HK-2 (cell line): ENCODE results near the gene SLC8A1.

Experiments used
- DNase-seq: peaks from one replicate; pipeline ENCODE4 v3.0.0-alpha.2; 2018; ENCODE audit not compliant: unreplicated experiment

SLC8A1 gene

GRCh38 chr2:40458271-40458794 is 6.4 kb upstream of the SLC8A1 start:
- no peak for DNase-seq

- DNase-seq: no peak
These were observed 5.9 kb upstream of the SLC8A1 start for GRCh38 chr2:40457837-40458236.

DNA sequence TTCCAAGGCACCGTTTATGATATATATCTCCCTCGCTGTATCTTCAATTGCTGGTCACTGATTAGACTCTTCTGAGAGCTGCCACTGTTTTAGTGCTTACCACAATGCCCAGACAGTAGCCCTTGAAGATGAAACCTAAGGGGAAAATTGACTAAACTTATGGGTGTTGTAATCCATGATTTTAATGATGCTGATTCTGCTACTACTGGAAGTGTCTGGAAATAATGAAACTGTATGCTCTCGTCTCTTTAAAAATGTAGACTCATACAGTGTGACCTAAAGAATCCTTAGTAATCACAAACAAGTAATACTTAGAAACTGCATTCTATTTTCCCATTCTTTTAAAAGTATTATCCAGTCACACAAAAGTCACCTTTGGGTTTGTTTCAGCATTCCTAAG is 5.5 kb upstream of the SLC8A1 start:
- no peak for DNase-seq

DNA sequence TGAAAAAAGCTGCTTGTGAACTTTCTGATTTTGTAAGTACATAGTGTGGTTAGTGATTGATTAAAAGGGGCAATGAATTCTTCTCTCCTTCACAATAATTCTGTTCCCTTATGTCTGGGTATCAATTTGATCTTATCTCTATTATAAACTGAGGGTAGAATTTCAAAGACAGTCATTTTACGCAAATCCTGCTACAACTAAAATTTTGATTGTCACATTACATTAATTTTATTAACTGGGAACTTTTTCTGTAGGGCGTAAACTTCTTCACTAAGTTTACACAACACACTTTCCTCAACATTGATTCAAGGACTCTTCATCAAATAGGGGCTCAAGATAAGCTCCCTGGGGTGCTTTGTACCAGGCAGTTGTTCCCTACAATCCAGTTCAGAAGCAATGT is 5.0 kb upstream of the SLC8A1 start:
- DNase-seq: no peak

GRCh38 chr2:40455661-40456060 is 3.8 kb upstream of the SLC8A1 start:
- peak; percentile 31 for DNase-seq

GRCh38 chr2:40454321-40454720 is 2.4 kb upstream of the SLC8A1 start:
- DNase-seq: no peak

DNA sequence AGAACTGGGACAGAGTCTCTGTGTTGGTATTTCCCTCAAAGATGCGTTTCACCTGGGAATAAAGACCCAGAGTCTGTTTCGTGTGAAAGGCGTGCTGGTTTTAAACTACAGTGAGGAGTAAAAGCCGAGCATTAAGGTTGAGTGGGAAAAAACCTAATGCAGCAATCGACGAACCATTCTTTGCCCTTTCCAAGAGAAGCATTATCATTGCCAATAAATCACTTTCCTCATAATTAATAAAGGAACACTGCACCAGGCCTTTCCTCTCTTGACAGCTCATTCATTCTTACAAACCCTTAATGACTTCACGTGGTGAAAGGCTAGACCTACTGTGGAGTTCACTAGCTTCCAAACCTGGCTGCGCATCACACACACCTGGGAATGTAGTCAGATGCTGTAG is 896 bp upstream of the SLC8A1 start:
- DNase-seq: no peak

- DNase-seq: no peak
These were observed 977 bp downstream of the SLC8A1 start for GRCh38 chr2:40450796-40451430.

DNA sequence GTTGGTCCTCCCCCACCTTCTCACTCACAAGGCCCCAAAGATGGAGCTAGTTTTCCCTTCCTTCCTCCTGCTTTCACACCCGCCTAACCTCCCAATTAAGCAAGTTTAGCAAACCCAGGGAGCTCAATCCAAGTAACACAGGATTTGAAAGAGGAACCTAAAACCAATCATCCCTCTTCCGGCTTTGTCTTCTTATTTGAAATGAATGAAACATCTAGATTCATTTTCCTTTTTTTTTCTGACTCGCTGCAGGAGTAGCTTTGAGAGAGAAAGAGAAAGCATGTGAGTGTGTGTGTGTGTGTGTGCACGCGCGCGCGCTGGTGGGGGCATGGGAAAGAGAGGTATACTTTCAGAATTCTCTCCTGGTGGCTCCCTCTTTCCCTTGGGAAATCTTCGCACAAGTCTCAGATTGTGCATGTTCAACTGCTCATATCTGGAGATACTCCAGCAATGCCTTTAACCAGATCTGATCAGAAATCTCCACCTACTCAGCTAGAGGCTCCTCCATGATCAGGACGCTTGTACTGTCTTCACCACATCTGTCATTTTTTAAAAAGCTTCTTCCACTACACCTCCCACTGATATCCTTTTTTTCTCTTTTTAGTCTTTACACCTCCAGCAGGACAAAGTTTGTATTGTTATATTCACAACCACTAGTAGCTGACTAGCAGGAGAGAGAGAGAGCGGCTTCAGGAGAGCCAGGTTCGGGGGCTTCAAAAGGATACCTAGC is 1.7 kb downstream of the SLC8A1 start:
- DNase-seq: no peak

DNA sequence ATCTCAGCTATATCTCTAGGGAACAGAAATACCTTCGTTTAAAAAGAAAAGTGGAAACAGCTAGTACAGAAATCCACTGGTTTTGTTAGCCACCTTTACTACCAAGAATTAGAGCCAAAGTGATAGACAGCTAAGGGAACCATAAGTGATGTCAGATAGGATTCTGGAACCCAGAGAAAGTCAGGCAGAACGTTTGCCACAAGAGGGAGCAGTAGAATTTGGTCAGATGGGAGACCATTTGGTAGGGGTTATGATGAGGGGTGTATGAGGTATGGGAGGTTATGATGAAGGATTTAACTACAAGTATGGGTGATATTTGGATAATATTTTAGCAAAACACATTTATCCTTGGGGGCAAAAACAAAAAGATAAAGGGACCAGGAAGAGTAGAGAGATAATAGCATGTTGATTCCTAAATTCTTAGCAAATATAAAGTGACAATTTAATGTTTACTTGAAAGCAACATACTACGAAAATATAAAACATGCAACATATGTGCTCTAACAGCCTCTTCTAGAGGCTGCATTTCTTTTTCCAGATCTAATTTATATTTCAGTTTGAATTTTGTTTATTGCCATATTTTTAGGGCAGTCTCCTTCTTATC is 3.3 kb downstream of the SLC8A1 start:
- DNase-seq: no peak

- no peak for DNase-seq
These were observed 6.4 kb downstream of the SLC8A1 start for GRCh38 chr2:40445467-40445866.

DNA sequence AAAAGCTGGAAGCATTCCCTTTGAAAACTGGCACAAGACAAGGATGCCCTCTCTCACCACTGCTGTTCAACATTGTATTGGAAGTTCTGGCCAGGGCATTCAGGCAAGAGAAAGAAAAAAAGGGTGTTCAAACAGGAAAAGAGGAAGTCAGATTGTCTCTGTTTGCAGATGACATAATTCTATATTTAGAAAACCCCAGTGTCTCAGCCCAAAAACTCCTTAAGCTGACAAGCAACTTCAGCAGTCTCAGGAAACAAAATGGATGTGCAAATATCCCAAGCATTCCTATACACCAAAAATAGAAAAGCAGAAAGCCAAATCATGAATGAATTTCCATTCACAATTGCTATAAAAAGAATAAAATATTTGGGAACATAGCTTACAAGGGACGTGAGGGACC is 11.1 kb downstream of the SLC8A1 start:
- DNase-seq: no peak

DNA sequence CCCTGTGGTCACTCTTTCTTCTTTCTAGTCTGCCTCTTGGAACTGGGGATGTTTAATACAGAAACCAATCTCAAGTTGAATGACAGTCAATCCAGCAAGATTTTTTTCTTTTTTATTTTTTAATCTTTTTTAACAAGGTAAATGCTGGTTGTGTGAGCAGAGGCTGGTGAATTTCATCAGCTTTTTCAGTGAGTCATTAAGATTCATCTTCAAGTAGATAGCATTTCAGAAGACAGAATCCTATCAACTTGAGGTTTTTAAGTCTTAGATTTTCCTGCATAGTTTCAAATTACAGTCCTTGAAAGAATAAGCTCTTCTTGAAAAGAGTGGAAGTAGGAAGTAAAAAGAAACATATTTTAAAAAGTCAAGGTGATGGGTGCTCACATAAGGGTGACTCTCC is 12.4 kb downstream of the SLC8A1 start:
- no peak for DNase-seq

- DNase-seq: no peak
These were observed 15.8 kb downstream of the SLC8A1 start for GRCh38 chr2:40436093-40436475.

DNA sequence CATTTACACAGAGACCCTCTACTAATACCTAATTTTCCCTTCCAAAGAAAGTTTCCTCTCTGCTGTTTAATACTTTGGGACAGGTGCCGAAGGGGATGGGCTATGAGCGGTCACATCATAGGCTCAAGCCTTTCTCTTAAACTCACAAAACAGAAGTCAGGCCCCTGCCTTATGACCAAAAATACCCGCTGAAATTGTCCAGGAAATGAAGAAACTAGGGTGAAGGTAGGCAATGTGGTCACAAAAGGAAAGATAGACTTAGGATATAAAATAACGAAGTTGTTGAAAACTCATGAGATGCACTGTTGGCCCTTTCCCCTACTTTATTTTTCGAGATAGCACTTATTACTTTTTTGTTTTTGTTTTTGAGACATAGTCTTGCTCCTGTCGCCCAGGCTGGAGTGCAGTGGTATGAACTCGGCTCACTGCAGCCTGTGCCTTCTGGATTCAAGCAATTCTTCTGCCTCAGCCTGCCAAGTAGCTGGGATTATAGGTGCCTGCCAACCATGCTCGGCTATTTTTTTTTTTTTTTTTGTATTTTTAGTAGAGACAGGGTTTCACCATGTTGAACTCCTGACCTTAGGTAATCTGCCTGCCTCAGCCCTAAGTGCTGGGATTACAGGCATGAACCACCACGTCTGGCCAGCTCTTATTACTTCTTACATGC is 16.3 kb downstream of the SLC8A1 start:
- DNase-seq: no peak

GRCh38 chr2:40434731-40435271 is 17.1 kb downstream of the SLC8A1 start:
- peak; percentile 77 for DNase-seq

- no peak for DNase-seq
These were observed 18.2 kb downstream of the SLC8A1 start for GRCh38 chr2:40433736-40434135.

- no peak for DNase-seq
These were observed 18.9 kb downstream of the SLC8A1 start for GRCh38 chr2:40432921-40433483.

DNA sequence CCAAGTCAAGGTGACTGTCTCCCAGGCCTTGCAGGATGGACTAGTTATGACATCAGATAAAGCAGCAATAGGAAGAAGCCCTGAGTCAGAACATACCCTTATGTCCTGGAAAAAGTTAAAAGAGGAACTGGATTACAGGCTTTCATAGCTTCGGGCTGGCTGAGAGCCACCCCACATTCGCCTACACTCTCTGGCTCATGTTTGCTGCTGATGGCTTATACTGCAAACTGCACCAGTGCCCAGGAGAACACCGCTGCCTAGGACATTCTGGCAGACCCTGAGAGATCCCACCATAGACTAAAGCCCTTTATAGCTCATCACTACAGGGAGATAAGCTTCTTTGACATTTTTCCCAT is 20.3 kb downstream of the SLC8A1 start:
- no peak for DNase-seq

DNA sequence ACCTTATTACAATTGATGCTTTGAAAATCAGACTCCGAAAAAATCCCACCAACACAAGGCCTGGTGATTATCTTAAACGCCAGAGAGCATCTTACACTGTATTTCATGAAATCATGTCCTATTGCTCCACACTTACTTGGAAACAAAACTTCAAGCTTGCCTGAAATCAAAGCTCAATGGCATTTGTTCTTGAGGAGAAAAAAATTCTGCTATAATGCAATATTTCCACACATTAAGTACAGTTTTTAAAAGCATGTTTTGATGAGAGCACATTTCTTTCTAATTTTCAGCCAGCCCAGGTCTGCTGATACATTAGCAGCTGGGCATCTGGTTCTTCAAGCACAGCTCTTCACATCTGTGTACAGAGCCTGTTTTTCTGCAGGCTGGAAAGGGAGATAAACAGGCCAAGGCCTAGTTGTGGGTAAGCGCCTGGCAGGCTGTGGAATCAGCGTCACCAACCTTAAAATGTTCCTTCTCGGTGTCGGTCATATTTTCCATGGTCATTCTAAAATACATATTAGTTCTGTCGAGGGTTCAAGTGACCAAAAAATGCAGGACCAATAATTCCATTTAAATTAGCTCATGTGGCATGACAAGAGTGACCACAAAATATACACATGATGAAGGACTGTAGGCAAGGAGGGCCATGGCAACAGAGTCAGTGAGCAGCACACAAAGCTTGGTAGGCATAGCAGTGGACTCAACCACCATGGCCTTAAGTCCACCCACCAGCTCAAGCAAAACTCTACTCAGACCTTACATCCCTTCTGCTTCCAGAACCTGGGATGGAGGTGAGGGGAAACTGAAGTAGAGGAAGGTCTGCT is 20.9 kb downstream of the SLC8A1 start:
- no peak for DNase-seq

GRCh38 chr2:40428439-40428838 is 23.5 kb downstream of the SLC8A1 start:
- no peak for DNase-seq
